Smooth muscle cell (in vitro differentiated cells): ENCODE data around the gene EPHA7. TPM values are rescaled to one million over a fixed set of nuclear protein-coding genes. Genes with fewer than 3 reads are reported as not detected.

ENCODE experiments used
- DNase-seq: peaks from one replicate; lab custom pipeline; 2025; ENCODE audit not compliant: unreplicated experiment; lab: John Stamatoyannopoulos, UW
- H2AFZ ChIP-seq: fragments of 200-600 bp; sonication (generic); 2 replicates; pipeline ENCODE4 v1.6.0; 2016; ENCODE audit warnings: antibody characterized with exemption, low read depth, mild to moderate bottlenecking
- H3F3A ChIP-seq: fragments of 200-600 bp; sonication (generic); 2 replicates; pipeline ENCODE4 v1.6.0; 2017; ENCODE audit warnings: antibody characterized with exemption, low read depth
- H3K27ac ChIP-seq: fragments of 200-600 bp; sonication (generic); 2 replicates; pipeline ENCODE4 v1.5.1; 2016; ENCODE audit warnings: low read depth, mild to moderate bottlenecking
- H3K27me3 ChIP-seq: fragments of 200-600 bp; sonication (generic); 2 replicates; pipeline ENCODE4 v1.6.1; 2016; ENCODE audit warnings: low read depth, mild to moderate bottlenecking
- H3K36me3 ChIP-seq: fragments of 200-600 bp; sonication (generic); 2 replicates; pipeline ENCODE4 v1.5.1; 2016; ENCODE audit warnings: low read depth
- H3K4me1 ChIP-seq: fragments of 200-600 bp; sonication (generic); 2 replicates; pipeline ENCODE4 v1.5.1; 2016; ENCODE audit warnings: low read depth
- H3K4me2 ChIP-seq: fragments of 200-600 bp; sonication (generic); 2 replicates; pipeline ENCODE4 v1.6.0; 2016; ENCODE audit warnings: mild to moderate bottlenecking
- H3K4me3 ChIP-seq: fragments of 200-600 bp; sonication (generic); 2 replicates; pipeline ENCODE4 v1.5.1; 2016; ENCODE audit warnings: mild to moderate bottlenecking
- H3K79me2 ChIP-seq: fragments of 200-600 bp; sonication (generic); 2 replicates; pipeline ENCODE4 v1.6.0; 2016; ENCODE audit warnings: low read depth, mild to moderate bottlenecking
- H3K9ac ChIP-seq: fragments of 200-600 bp; sonication (generic); 2 replicates; pipeline ENCODE4 v1.6.0; 2016; ENCODE audit warnings: low read depth
- H3K9me3 ChIP-seq: fragments of 200-600 bp; sonication (generic); replicated peaks from 2 replicates; pipeline ENCODE4 v1.5.1; 2016; ENCODE audit warnings: low read depth
- H4K20me1 ChIP-seq: fragments of 200-600 bp; sonication (generic); 2 replicates; pipeline ENCODE4 v1.6.0; 2016; ENCODE audit warnings: low read depth
- CTCF ChIP-seq: fragments of 200-600 bp; sonication (generic); IDR thresholded peaks from 2 replicates; pipeline ENCODE4 v1.5.1; 2017; ENCODE audit warnings: borderline replicate concordance, mild to moderate bottlenecking, antibody characterized with exemption; ENCODE audit not compliant: insufficient read depth, poor library complexity, severe bottlenecking
- WGBS: methylation state at CpG from one replicate; pipeline ENCODE4 v1.1.7; 2016; ENCODE audit warnings: low lambda C conversion rate; 5-methylcytosine and 5-hydroxymethylcytosine counted together
- polyA plus RNA-seq: library from polyadenylated mRNA; unstranded; fragments of >200 nt; fragmentation: Nextera tagmentation; extraction: Ambion mirVana; gene quantifications from 2 replicates; pipeline ENCODE4 v1.2.1, GENCODE V29; 2016
- total RNA-seq: library from RNA; depleted of rRNA; stranded (reverse); fragments of >200 nt; gene quantifications from 2 replicates; pipeline ENCODE4 v1.2.3, GENCODE V29; 2014

EPHA7 gene
- total and polyA plus RNA-seq, 2 experiments from 2014 or later = 2.0 to 6.2 TPM

GRCh38 chr6:93424303-93425064 lies 5.1 kb upstream of the EPHA7 start:
- no peak overlapping the region for H3K27ac ChIP-seq
- H3K36me3 ChIP-seq = no peaks in the 10 kb centered on the region
- H3F3A ChIP-seq = no peaks in the 10 kb centered on the region
- no peaks in the 10 kb centered on the region for H3K9me3 ChIP-seq
- H3K79me2 ChIP-seq = no peaks in the 10 kb centered on the region
- peak; percentile 63 for TF ChIP-seq CTCF
- DNase-seq = no peak
- 26% methylated on average over 2 of the region's 2 CpGs for WGBS
- H4K20me1 ChIP-seq = no peaks in the 10 kb centered on the region
- no peak overlapping the region for H3K4me2 ChIP-seq
- no peaks in the 10 kb centered on the region for H3K4me1 ChIP-seq
- H3K9ac ChIP-seq = no peak overlapping the region
- no peaks in the 10 kb centered on the region for H3K27me3 ChIP-seq
- peak overlapping the region; percentile 55 for H2AFZ ChIP-seq
- no peak overlapping the region for H3K4me3 ChIP-seq

- no peak overlapping the region for H3K27ac ChIP-seq
- H3K9ac ChIP-seq = no peak overlapping the region
- no peak overlapping the region for H3K4me2 ChIP-seq
- no peaks in the 10 kb centered on the region for H3K27me3 ChIP-seq
- no peaks in the 10 kb centered on the region for H3K36me3 ChIP-seq
- no peaks in the 10 kb centered on the region for H3K4me1 ChIP-seq
- no peaks in the 10 kb centered on the region for H3F3A ChIP-seq
- WGBS = 50% methylated on average over 2 of the region's 2 CpGs
- no peaks in the 10 kb centered on the region for H3K79me2 ChIP-seq
- no peak overlapping the region for H2AFZ ChIP-seq
- no peak for DNase-seq
- no peak overlapping the region for H3K4me3 ChIP-seq
- H3K9me3 ChIP-seq = no peaks in the 10 kb centered on the region
- H4K20me1 ChIP-seq = no peaks in the 10 kb centered on the region
- peak; percentile 61 for TF ChIP-seq CTCF
These were observed 4.2 kb upstream of the EPHA7 start for GRCh38 chr6:93423542-93423941.

GRCh38 chr6:93420163-93420795 lies 920 bp upstream of the EPHA7 start:
- Histone ChIP-seq H3F3A (no peaks in the 10 kb centered on the region), H3K27me3 (no peaks in the 10 kb centered on the region), H3K79me2 (peaks cover 12% of the 10 kb centered on the region), H3K27ac (no peak overlapping the region), H2AFZ (peak overlapping the region; percentile 90), H3K36me3 (no peaks in the 10 kb centered on the region), H3K4me1 (peaks cover 5% of the 10 kb centered on the region), H3K4me3 (peak overlapping the region; percentile 58), H3K4me2 (peak overlapping the region; percentile 86), H4K20me1 (no peaks in the 10 kb centered on the region), H3K9me3 (no peaks in the 10 kb centered on the region), H3K9ac (peak overlapping the region; percentile 42)
- no peak for TF ChIP-seq CTCF
- WGBS = 4% methylated on average over 14 of the region's 14 CpGs
- no peak for DNase-seq
